Measurements from ENCODE around the gene MYO7B. TPM values are rescaled to one million over a fixed set of nuclear protein-coding genes. Genes with fewer than 3 reads are reported as not detected.

The MYO7B gene
- total and polyA plus RNA-seq, 8 donors = under 0.01 to 155 (median 0.48) TPM; not detected in 2

DNA sequence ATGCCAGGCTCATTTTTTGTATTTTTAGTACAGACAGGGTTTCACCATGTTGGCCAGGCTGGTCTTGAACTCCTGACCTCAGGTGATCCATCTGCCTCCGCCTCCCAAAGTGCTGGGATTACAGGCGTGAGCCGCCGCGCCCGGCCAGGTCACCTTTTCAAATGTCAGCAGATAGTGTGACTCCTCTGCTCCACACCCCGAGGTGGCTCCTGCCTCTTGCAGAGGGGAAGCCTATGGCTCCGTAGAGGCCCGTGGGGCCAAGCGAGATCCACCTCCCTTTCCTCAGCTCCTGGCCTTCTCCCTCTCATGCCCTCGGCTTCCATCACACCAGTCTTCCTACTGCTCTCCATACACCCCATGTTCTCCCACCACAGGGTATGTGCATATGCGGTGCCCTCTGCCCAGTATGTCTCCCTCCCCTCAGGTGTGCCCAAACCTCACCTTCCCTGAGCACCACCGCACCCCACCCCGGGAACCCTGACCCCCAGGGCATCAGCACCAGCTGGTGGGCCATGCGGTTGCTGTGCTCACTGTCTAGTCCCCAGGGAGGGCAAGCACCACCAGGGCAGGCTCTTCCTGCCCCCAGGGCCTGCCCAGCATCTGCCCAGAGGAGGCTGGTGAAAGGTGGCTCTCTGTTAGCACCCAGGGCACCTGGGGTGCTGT, 121.2 kb downstream of the MYO7B start:
- H3K4me1 ChIP-seq = peaks cover 8 to 86% (median 62%) of the 10 kb centered on the region in 4 donors
- H3K27me3 ChIP-seq = no peaks in the 10 kb centered on the region
- TF ChIP-seq POLR2AphosphoS5 (IDR thresholded peaks at IDR 0.05) (no peak), POLR2A (IDR thresholded peaks at IDR 0.05) (no peak), EP300 (IDR thresholded peaks at IDR 0.05) (no peak), CTCF (IDR thresholded peaks at IDR 0.05) (no peak)
- H3K27ac ChIP-seq = peak overlapping the region in 4 of 5 donors; percentile 36 to 90 (median 83)
- intact Hi-C loops (cut with DNase I; ENCODE audit: low total_unique reads) = no loop called here
- H3K9me3 ChIP-seq = no peaks in the 10 kb centered on the region
- no peak for DNase-seq
- 84 to 89% (median 86%) methylated on average over 15 of the region's 15 CpGs for WGBS, 5 donors
- H3K36me3 ChIP-seq = peaks cover 0 to 27% (median 8%) of the 10 kb centered on the region in 4 donors
- H3K4me3 ChIP-seq = no peak overlapping the region

GRCh38 chr2:127657232-127657595, 121.7 kb downstream of the MYO7B start:
- intact Hi-C loops (cut with DNase I; ENCODE audit: low total_unique reads) = no loop called here
- Histone ChIP-seq H3K27me3 (peaks cover 0 to 5% (median 0%) of the 10 kb centered on the region in 3 donors), H3K9me3 (no peaks in the 10 kb centered on the region), H3K36me3 (peaks cover 0 to 27% (median 8%) of the 10 kb centered on the region in 4 donors), H3K4me3 (no peak overlapping the region), H3K27ac (peak overlapping the region in 4 of 5 donors; percentile 36 to 90 (median 83)), H3K4me1 (peaks cover 9 to 89% (median 64%) of the 10 kb centered on the region in 4 donors)
- DNase-seq = no peak
- WGBS, 5 donors = 82 to 94% (median 89%) methylated on average over 17 of the region's 17 CpGs
- TF ChIP-seq POLR2A (IDR thresholded peaks at IDR 0.05) (no peak), EP300 (IDR thresholded peaks at IDR 0.05) (no peak), CTCF (IDR thresholded peaks at IDR 0.05) (no peak), POLR2AphosphoS5 (IDR thresholded peaks at IDR 0.05) (no peak)

DNA sequence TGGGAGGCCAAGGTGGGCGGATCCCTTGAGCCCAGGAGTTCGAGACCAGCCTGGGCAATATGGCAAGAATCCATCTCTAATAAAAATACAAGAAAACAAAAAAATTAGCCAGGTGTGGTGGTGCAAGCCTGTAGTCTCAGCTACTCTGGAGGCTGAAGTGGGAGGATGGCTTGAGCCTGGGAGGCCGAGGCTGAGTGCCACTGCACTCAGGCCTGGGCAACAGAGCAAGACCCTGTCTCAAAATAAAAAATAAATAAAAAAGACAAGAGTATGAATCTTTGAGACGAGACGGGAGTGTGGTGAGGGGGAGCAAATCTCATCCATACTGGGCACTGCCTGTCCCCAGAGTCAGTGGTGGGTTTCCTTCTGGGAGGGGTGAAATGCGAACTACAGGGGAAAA, 122.7 kb downstream of the MYO7B start:
- peaks cover 0 to 23% (median 8%) of the 10 kb centered on the region in 4 donors for H3K36me3 ChIP-seq
- no peak for TF ChIP-seq POLR2A (IDR thresholded peaks at IDR 0.05)
- no peak for TF ChIP-seq POLR2AphosphoS5 (IDR thresholded peaks at IDR 0.05)
- no peak for TF ChIP-seq CTCF (IDR thresholded peaks at IDR 0.05)
- TF ChIP-seq EP300 (IDR thresholded peaks at IDR 0.05) = no peak
- peaks cover 0 to 10% (median 0%) of the 10 kb centered on the region in 3 donors for H3K27me3 ChIP-seq
- WGBS, 5 donors = 83 to 91% (median 88%) methylated on average over 6 of the region's 6 CpGs
- H3K27ac ChIP-seq = peak overlapping the region in 4 of 5 donors; percentile 68 to 90 (median 83)
- H3K4me1 ChIP-seq = peaks cover 9 to 89% (median 64%) of the 10 kb centered on the region in 4 donors
- DNase-seq = no peak
- intact Hi-C loops (cut with DNase I; ENCODE audit: low total_unique reads) = no loop called here
- H3K4me3 ChIP-seq = no peak overlapping the region
- H3K9me3 ChIP-seq = no peaks in the 10 kb centered on the region

GRCh38 chr2:127658641-127659407, 123.3 kb downstream of the MYO7B start:
- peaks cover 0 to 21% (median 7%) of the 10 kb centered on the region in 4 donors for H3K36me3 ChIP-seq
- peaks cover 0 to 16% (median 5%) of the 10 kb centered on the region in 3 donors for H3K27me3 ChIP-seq
- TF ChIP-seq EP300 (IDR thresholded peaks at IDR 0.05) (peak; percentile 29), POLR2AphosphoS5 (IDR thresholded peaks at IDR 0.05) (peak in 2 of 3 donors; percentile 3 to 38), CTCF (IDR thresholded peaks at IDR 0.05) (no peak), POLR2A (IDR thresholded peaks at IDR 0.05) (no peak)
- peak overlapping the region in 1 of 4 donors; percentile 3 for H3K4me3 ChIP-seq
- DNase-seq = no peak
- 72 to 89% (median 86%) methylated on average over 11 to 20 of the region's 20 CpGs for WGBS, 5 donors
- no peaks in the 10 kb centered on the region for H3K9me3 ChIP-seq
- peaks cover 12 to 89% (median 64%) of the 10 kb centered on the region in 4 donors for H3K4me1 ChIP-seq
- H3K27ac ChIP-seq = peak overlapping the region in 4 of 5 donors; percentile 68 to 90 (median 83)
- intact Hi-C loops (cut with DNase I; ENCODE audit: low total_unique reads) = no loop called here

Measured in stomach (tissue), 9 donors.